Body of pancreas (tissue), 4 donors: ENCODE results near the gene PTGR1.

ENCODE experiments used
- CTCF ChIP-seq, 7 experiments: fragments of 450-650 bp in 4 of 7; fragments of 200-600 bp in 3 of 7; sonication (generic) in 3 of 7; IDR thresholded peaks; one replicate each; pipeline ENCODE4 v1.5.1; 2016 to 2019; ENCODE audit warnings: antibody characterized with exemption in 7 of 7
- POLR2A ChIP-seq, 3 donors: fragments of 450-650 bp; IDR thresholded peaks; one replicate each; pipeline ENCODE4 v1.6.1; 2016; ENCODE audit warnings: antibody characterized with exemption in 3 of 3, mild to moderate bottlenecking in 2 of 3

GRCh38 chr9:111631214-111631971 lies 31.9 kb upstream of the PTGR1 start, which contains the start of gene DNAJC25:
- TF ChIP-seq CTCF (IDR thresholded peaks at IDR 0.05), result peak in 1 of 7 experiments; percentile 9
- peak; percentile 98 to 100 (median 99) for TF ChIP-seq POLR2A (IDR thresholded peaks at IDR 0.05)
